Loucy (cell line): Measurements from ENCODE around the gene CFAP298.

ENCODE experiments used
- H2AFZ ChIP-seq: fragments of 200-600 bp; sonication (generic); 2 replicates; pipeline ENCODE4 v1.6.0; 2016; ENCODE audit warnings: antibody characterized with exemption, mild to moderate bottlenecking, low read length, moderate library complexity
- H3F3A ChIP-seq: fragments of 200-600 bp; 2 replicates; pipeline ENCODE4 v1.6.0; 2016; ENCODE audit warnings: antibody characterized with exemption, low read depth, mild to moderate bottlenecking
- H3K27me3 ChIP-seq: fragments of 200-600 bp; sonication (generic); 2 replicates; pipeline ENCODE4 v1.6.1; 2014; ENCODE audit warnings: low read length, mild to moderate bottlenecking; ENCODE audit not compliant: insufficient read depth, poor library complexity, severe bottlenecking
- H3K36me3 ChIP-seq: fragments of 200-600 bp; sonication (generic); 2 replicates; pipeline ENCODE4 v1.6.1; 2016; ENCODE audit warnings: low read length; ENCODE audit not compliant: insufficient read depth
- H3K4me1 ChIP-seq: fragments of 200-600 bp; sonication (generic); 2 replicates; pipeline ENCODE4 v1.5.1; 2014; ENCODE audit warnings: low read length, mild to moderate bottlenecking; ENCODE audit not compliant: insufficient read depth, poor library complexity, severe bottlenecking
- H3K4me2 ChIP-seq: fragments of 200-600 bp; sonication (generic); 2 replicates; pipeline ENCODE4 v1.6.0; 2014; ENCODE audit warnings: antibody characterized with exemption, low read length, low read depth, mild to moderate bottlenecking; ENCODE audit not compliant: poor library complexity, severe bottlenecking
- H3K4me3 ChIP-seq: fragments of 200-600 bp; sonication (generic); 2 replicates; pipeline ENCODE4 v1.5.1; 2014; ENCODE audit warnings: low read length, mild to moderate bottlenecking, mixed read lengths; ENCODE audit not compliant: poor library complexity, severe bottlenecking
- H3K79me2 ChIP-seq: fragments of 200-600 bp; sonication (generic); 2 replicates; pipeline ENCODE4 v1.6.1; 2014; ENCODE audit warnings: low read length; ENCODE audit not compliant: insufficient read depth
- H3K9ac ChIP-seq: fragments of 200-600 bp; sonication (generic); 2 replicates; pipeline ENCODE4 v1.6.0; 2014; ENCODE audit warnings: mild to moderate bottlenecking, low read depth, low read length, moderate library complexity; ENCODE audit not compliant: poor library complexity, severe bottlenecking
- H3K9me2 ChIP-seq: fragments of 200-600 bp; sonication (generic); replicated peaks from 2 replicates; pipeline ENCODE4 v1.6.1; 2016; ENCODE audit warnings: low read depth, low read length, mixed read lengths
- H3K9me3 ChIP-seq: fragments of 200-600 bp; sonication (generic); 2 replicates; pipeline ENCODE4 v1.6.1; 2014; ENCODE audit warnings: mild to moderate bottlenecking, antibody characterized with exemption, low read length, low read depth; ENCODE audit not compliant: insufficient read depth
- H4K20me1 ChIP-seq: fragments of 200-600 bp; sonication (generic); 2 replicates; pipeline ENCODE4 v1.6.0; 2014; ENCODE audit warnings: antibody characterized with exemption, low read length, mild to moderate bottlenecking; ENCODE audit not compliant: insufficient read depth, poor library complexity, severe bottlenecking
- CTCF ChIP-seq: fragments of 200-600 bp; sonication (generic); conservative IDR thresholded peaks from 2 replicates; pipeline ENCODE4 v1.5.1; 2014; ENCODE audit warnings: mild to moderate bottlenecking, antibody characterized with exemption, low read length
- EZH2phosphoT487 ChIP-seq: fragments of 200-600 bp; IDR thresholded peaks from 2 replicates; pipeline ENCODE4 v1.6.1; 2018; ENCODE audit warnings: antibody characterized with exemption, mild to moderate bottlenecking, moderate library complexity, borderline replicate concordance

The CFAP298 gene

DNA sequence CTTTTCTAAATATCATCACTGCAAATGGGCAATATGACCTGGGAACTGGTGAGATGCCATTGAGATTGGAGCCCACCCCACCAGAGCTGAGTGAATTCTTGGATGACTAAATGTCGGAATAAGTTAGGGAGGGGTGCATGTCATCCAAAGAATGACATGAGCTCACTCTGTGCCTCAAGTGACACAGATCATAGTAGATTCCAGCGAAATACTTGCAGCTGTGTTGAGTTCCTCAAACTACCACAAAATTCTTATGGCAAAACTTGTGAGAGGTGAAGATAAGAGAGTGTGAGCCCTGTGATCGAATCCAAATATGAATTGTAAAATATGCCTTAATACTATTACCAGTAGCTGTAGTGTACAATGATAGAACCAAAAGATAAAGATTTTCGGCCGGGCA, 24.5 kb downstream of the CFAP298 start:
- no peaks in the 10 kb centered on the region for H3K9me3 ChIP-seq
- no peaks in the 10 kb centered on the region for H4K20me1 ChIP-seq
- H3K27me3 ChIP-seq, result no peaks in the 10 kb centered on the region
- no peaks in the 10 kb centered on the region for H3K36me3 ChIP-seq
- H3K4me1 ChIP-seq, result no peaks in the 10 kb centered on the region
- H3K4me3 ChIP-seq, result no peak overlapping the region
- H3K9ac ChIP-seq, result no peak overlapping the region
- H3K79me2 ChIP-seq, result no peaks in the 10 kb centered on the region
- TF ChIP-seq EZH2phosphoT487, result no peak
- no peak overlapping the region for H2AFZ ChIP-seq
- no peak overlapping the region for H3K4me2 ChIP-seq
- H3F3A ChIP-seq, result no peaks in the 10 kb centered on the region
- H3K9me2 ChIP-seq, result no peaks in the 10 kb centered on the region

GRCh38 chr21:32587120-32587519, 25.1 kb downstream of the CFAP298 start:
- no peak overlapping the region for H2AFZ ChIP-seq
- H3K4me2 ChIP-seq, result no peak overlapping the region
- no peaks in the 10 kb centered on the region for H4K20me1 ChIP-seq
- no peaks in the 10 kb centered on the region for H3K9me2 ChIP-seq
- no peaks in the 10 kb centered on the region for H3K36me3 ChIP-seq
- H3K9ac ChIP-seq, result no peak overlapping the region
- no peaks in the 10 kb centered on the region for H3F3A ChIP-seq
- H3K4me1 ChIP-seq, result no peaks in the 10 kb centered on the region
- no peak overlapping the region for H3K4me3 ChIP-seq
- TF ChIP-seq CTCF (no peak), EZH2phosphoT487 (no peak)
- no peaks in the 10 kb centered on the region for H3K79me2 ChIP-seq
- no peaks in the 10 kb centered on the region for H3K9me3 ChIP-seq
- no peaks in the 10 kb centered on the region for H3K27me3 ChIP-seq

- Histone ChIP-seq H4K20me1 (no peaks in the 10 kb centered on the region), H2AFZ (no peak overlapping the region), H3K4me3 (no peak overlapping the region), H3K9me3 (no peaks in the 10 kb centered on the region), H3K36me3 (no peaks in the 10 kb centered on the region), H3K4me1 (no peaks in the 10 kb centered on the region), H3K4me2 (no peak overlapping the region), H3K27me3 (no peaks in the 10 kb centered on the region), H3K9me2 (no peaks in the 10 kb centered on the region), H3F3A (no peaks in the 10 kb centered on the region), H3K9ac (no peak overlapping the region), H3K79me2 (no peaks in the 10 kb centered on the region)
- TF ChIP-seq EZH2phosphoT487 (no peak), CTCF (no peak)
Measured at GRCh38 chr21:32585970-32586369, 26.2 kb downstream of the CFAP298 start.

GRCh38 chr21:32585042-32585710, 27.0 kb downstream of the CFAP298 start, which contains the start of gene TCP10L:
TCP10L (minus strand) TSS chr21:32585523; CDS start chr21:32584304, 1,219 bp downstream.
- no peaks in the 10 kb centered on the region for H3F3A ChIP-seq
- no peak within 1 kb of the TSS for H3K4me2 ChIP-seq
- H2AFZ ChIP-seq, result no peak within 1 kb of the TSS
- no peaks in the 10 kb centered on the region for H3K9me2 ChIP-seq
- no peaks in the 10 kb centered on the region for H3K9me3 ChIP-seq
- H3K4me3 ChIP-seq, result no peak within 1 kb of the TSS
- H3K9ac ChIP-seq, result no peak within 1 kb of the TSS
- TF ChIP-seq CTCF (no peak), EZH2phosphoT487 (no peak)
- no peaks in the 10 kb centered on the region for H3K79me2 ChIP-seq
- H4K20me1 ChIP-seq, result no peaks in the 10 kb centered on the region
- H3K4me1 ChIP-seq, result no peaks in the 10 kb centered on the region
- H3K36me3 ChIP-seq, result no peaks in the 10 kb centered on the region
- H3K27me3 ChIP-seq, result no peaks in the 10 kb centered on the region
